Thyroid gland (tissue), 4 donors: ENCODE measurements around the gene C2orf81. TPM values are rescaled to one million over a fixed set of nuclear protein-coding genes. Genes with fewer than 3 reads are reported as not detected.

ENCODE experiments used
- DNase-seq, 2 donors: peaks; one replicate each; pipeline ENCODE4 v3.0.0-alpha.2; 2019
- H3K27ac ChIP-seq, 3 donors: fragments of 200-600 bp; sonication (generic); 1 replicate in 2 of 3; 2 replicates in 1 of 3; pipeline ENCODE4 v1.5.1; 2016 to 2019; ENCODE audit warnings: mild to moderate bottlenecking in 1 of 3, moderate library complexity in 1 of 3
- H3K27me3 ChIP-seq: fragments of 200-600 bp; sonication (generic); one replicate; pipeline ENCODE4 v1.5.1; 2019
- H3K36me3 ChIP-seq, 2 donors: fragments of 200-600 bp; sonication (generic); one replicate each; pipeline ENCODE4 v1.5.1; 2016 to 2019
- H3K4me1 ChIP-seq, 2 donors: fragments of 200-600 bp; sonication (generic); one replicate each; pipeline ENCODE4 v1.5.1; 2017 to 2019
- H3K4me3 ChIP-seq, 3 donors: fragments of 200-600 bp; sonication (generic); replicated peaks in 1 of 3; 1 replicate in 2 of 3; 2 replicates in 1 of 3; pipeline ENCODE4 v1.5.1; 2016; ENCODE audit warnings: mild to moderate bottlenecking in 1 of 3
- H3K9me3 ChIP-seq: fragments of 200-600 bp; sonication (generic); one replicate; pipeline ENCODE4 v1.5.1; 2017
- POLR2A ChIP-seq, 2 donors: fragments of 450-650 bp; IDR thresholded peaks; one replicate each; pipeline ENCODE4 v1.6.1; 2017; ENCODE audit warnings: antibody characterized with exemption in 2 of 2, mild to moderate bottlenecking in 2 of 2, moderate library complexity in 1 of 2
- WGBS, 2 donors: methylation state at CpG; one replicate each; pipeline ENCODE4 v1.1.5; 2017; 5-methylcytosine and 5-hydroxymethylcytosine counted together
- intact Hi-C: fragments of 100-400 bp; cut with DNase I; formaldehyde crosslinking; loops from one replicate; pipeline ENCODE4 v1.15.1; 2023
- total RNA-seq, 4 donors: library from RNA; depleted of rRNA; stranded (reverse); fragments of >200 nt; gene quantifications; one replicate each; pipeline ENCODE4 v1.2.3, GENCODE V29; 2016
- TF ChIP-seq, protein P1 (sequence below), 6 experiments: fragments of 200-600 bp in 3 of 6; fragments of 450-650 bp in 3 of 6; sonication (generic) in 3 of 6; IDR thresholded peaks; one replicate each; pipeline ENCODE4 v1.5.1; 2016 to 2019; ENCODE audit warnings: antibody characterized with exemption in 6 of 6, mild to moderate bottlenecking in 2 of 6, inconsistent platforms in 1 of 6, moderate library complexity in 1 of 6

C2orf81 gene
- total RNA-seq, 4 donors from 2014 or later = 2.3 to 3.4 (median 3.1) TPM

GRCh38 chr2:74429487-74430451, 8.3 kb upstream of the C2orf81 start:
- TF ChIP-seq, protein P1, sequence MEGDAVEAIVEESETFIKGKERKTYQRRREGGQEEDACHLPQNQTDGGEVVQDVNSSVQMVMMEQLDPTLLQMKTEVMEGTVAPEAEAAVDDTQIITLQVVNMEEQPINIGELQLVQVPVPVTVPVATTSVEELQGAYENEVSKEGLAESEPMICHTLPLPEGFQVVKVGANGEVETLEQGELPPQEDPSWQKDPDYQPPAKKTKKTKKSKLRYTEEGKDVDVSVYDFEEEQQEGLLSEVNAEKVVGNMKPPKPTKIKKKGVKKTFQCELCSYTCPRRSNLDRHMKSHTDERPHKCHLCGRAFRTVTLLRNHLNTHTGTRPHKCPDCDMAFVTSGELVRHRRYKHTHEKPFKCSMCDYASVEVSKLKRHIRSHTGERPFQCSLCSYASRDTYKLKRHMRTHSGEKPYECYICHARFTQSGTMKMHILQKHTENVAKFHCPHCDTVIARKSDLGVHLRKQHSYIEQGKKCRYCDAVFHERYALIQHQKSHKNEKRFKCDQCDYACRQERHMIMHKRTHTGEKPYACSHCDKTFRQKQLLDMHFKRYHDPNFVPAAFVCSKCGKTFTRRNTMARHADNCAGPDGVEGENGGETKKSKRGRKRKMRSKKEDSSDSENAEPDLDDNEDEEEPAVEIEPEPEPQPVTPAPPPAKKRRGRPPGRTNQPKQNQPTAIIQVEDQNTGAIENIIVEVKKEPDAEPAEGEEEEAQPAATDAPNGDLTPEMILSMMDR (IDR thresholded peaks at IDR 0.05) = no peak
- TF ChIP-seq POLR2A (IDR thresholded peaks at IDR 0.05) = no peak
- H3K4me1 ChIP-seq = no peaks in the 10 kb centered on the region
- H3K4me3 ChIP-seq = no peak overlapping the region
- H3K9me3 ChIP-seq = no peaks in the 10 kb centered on the region
- no peak for DNase-seq
- H3K36me3 ChIP-seq = peaks cover 32 to 33% of the 10 kb centered on the region in 2 donors
- intact Hi-C loops = no loop called here
- H3K27ac ChIP-seq = no peak overlapping the region
- 85 to 88% methylated on average over 14 to 18 of the region's 18 CpGs for WGBS, 2 donors
- no peaks in the 10 kb centered on the region for H3K27me3 ChIP-seq

GRCh38 chr2:74428675-74429074, 7.3 kb upstream of the C2orf81 start:
- H3K4me1 ChIP-seq = no peaks in the 10 kb centered on the region
- 90 to 92% methylated on average over 5 of the region's 5 CpGs for WGBS, 2 donors
- intact Hi-C loops = no loop called here
- H3K9me3 ChIP-seq = no peaks in the 10 kb centered on the region
- DNase-seq = no peak
- no peak for TF ChIP-seq POLR2A (IDR thresholded peaks at IDR 0.05)
- TF ChIP-seq, protein P1 (IDR thresholded peaks at IDR 0.05) = no peak
- H3K27ac ChIP-seq = no peak overlapping the region
- H3K4me3 ChIP-seq = no peak overlapping the region
- H3K27me3 ChIP-seq = no peaks in the 10 kb centered on the region
- peaks cover 32 to 33% of the 10 kb centered on the region in 2 donors for H3K36me3 ChIP-seq

DNA sequence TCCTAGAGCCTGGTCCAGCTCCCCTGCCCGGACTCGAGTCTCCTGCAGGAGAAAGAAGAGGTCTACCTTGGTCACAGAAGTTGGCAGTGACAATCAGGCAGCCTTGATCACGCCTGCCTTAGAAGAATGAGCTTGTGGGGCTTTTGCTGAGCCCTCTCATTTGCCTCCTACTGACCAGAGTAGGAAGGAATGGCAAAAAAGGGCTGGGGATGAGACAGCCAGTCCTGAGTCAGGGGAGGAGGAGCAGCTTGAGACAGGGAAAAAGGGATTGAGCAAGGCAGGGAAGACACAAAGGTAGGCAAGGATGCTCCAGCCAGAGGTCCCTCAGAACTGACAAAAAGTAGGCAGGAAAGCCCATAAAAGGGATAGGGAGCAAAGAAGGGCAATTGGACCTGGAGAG, 6.1 kb upstream of the C2orf81 start:
- Histone ChIP-seq H3K27ac (no peak overlapping the region), H3K36me3 (peaks cover 32 to 33% of the 10 kb centered on the region in 2 donors), H3K9me3 (no peaks in the 10 kb centered on the region), H3K4me3 (no peak overlapping the region), H3K4me1 (no peaks in the 10 kb centered on the region), H3K27me3 (no peaks in the 10 kb centered on the region)
- no peak for DNase-seq
- TF ChIP-seq, protein P1 (IDR thresholded peaks at IDR 0.05) = no peak
- no peak for TF ChIP-seq POLR2A (IDR thresholded peaks at IDR 0.05)
- 91 to 92% methylated on average over 3 of the region's 3 CpGs for WGBS, 2 donors
- intact Hi-C loops = no loop called here

DNA sequence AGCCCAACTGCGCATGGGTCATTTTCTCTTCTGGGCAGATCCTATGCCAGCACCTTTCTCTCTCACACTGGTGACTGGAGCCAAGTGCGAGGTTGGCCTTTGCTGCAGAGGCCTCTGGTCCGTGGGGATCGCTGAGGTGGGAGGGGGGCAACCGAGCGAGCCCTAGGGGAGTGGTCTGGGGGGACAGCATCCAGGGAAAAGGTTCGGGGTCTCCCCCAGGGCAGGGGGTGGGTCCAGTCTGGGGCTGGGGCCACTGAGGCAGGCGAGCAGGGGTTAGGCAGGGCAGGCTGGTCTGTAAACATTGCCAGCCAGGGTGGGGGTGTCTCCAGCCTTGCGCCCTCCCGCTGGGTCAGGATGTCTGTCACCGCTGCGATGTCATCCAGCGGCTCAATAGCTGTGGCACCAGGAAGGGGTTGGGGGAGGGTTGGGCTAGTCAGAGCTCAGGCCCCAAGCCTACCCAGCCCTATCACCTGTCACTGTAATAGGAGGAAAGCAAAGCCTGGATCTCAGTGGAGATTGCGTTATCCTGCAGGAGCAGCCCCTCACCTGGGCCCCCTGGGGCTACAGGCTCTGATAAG, 4.9 kb upstream of the C2orf81 start:
- Histone ChIP-seq H3K4me1 (peaks cover 4 to 5% of the 10 kb centered on the region in 2 donors), H3K9me3 (no peaks in the 10 kb centered on the region), H3K36me3 (peaks cover 27 to 33% of the 10 kb centered on the region in 2 donors), H3K27me3 (no peaks in the 10 kb centered on the region), H3K4me3 (no peak overlapping the region), H3K27ac (no peak overlapping the region)
- no peak for DNase-seq
- intact Hi-C loops = no loop called here
- WGBS, 2 donors = 83 to 88% methylated on average over 12 to 14 of the region's 14 CpGs
- TF ChIP-seq, protein P1 (IDR thresholded peaks at IDR 0.05) = no peak
- no peak for TF ChIP-seq POLR2A (IDR thresholded peaks at IDR 0.05)

DNA sequence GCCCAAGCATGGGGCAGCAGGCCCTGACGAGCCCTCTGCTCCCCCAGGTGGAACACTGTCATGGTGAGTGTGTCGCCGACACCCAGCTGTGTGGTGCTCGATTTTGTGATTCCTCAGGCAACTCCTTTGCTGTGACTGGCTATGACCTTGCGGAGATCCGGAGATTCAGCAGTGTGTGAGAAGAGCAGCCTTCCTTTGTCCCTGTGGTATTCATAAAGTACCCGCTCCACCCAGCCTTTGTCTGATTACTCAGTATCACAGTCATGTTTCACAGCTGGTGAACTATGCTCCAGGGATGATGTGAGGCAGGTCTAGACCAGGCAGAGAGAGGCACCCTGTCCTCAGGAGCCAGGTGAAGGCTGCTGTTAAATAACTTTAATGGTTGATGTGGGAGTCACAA, 4.1 kb upstream of the C2orf81 start:
- Histone ChIP-seq H3K27ac (no peak overlapping the region), H3K4me3 (no peak overlapping the region), H3K27me3 (no peaks in the 10 kb centered on the region), H3K9me3 (no peaks in the 10 kb centered on the region), H3K36me3 (peaks cover 22 to 31% of the 10 kb centered on the region in 2 donors), H3K4me1 (peaks cover 8 to 9% of the 10 kb centered on the region in 2 donors)
- no peak for TF ChIP-seq POLR2A (IDR thresholded peaks at IDR 0.05)
- TF ChIP-seq, protein P1 (IDR thresholded peaks at IDR 0.05) = no peak
- 88 to 100% methylated on average over 1 to 7 of the region's 7 CpGs for WGBS, 2 donors
- DNase-seq = no peak
- intact Hi-C loops = no loop called here
